HCT116 (cell line): ENCODE data around the gene IGDCC3. TPM values are rescaled to one million over a fixed set of nuclear protein-coding genes. Genes with fewer than 3 reads are reported as not detected.

ENCODE experiments used
- ATAC-seq: fragments of 200-7000 bp; cut with Tn5 transposase; 2 replicates; pipeline ENCODE4 v1.9.1; 2020; ENCODE audit warnings: mild to moderate bottlenecking, moderate library complexity
- BruUV-seq: library from RNA; stranded (reverse); fragments of 400-500 nt; replicated peaks from 2 replicates; lab custom pipeline; 2021; lab: Mats Ljungman, UMichigan
- CTCF ChIA-PET: fragments of 300-600 bp; sonication (Branson Sonifier 250); formaldehyde crosslinking; loops from one replicate; lab custom pipeline; 2021; ENCODE audit warnings: antibody characterized with exemption; lab: Charles Lee
- POLR2A ChIA-PET: fragments of 300-600, 350-600 bp; sonication (Branson Sonifier 250); formaldehyde crosslinking; loops from one replicate; lab custom pipeline; 2021; ENCODE audit warnings: antibody characterized with exemption; lab: Charles Lee
- RAD21 ChIA-PET, 2 experiments: fragments of 300-600 bp; sonication (Branson Sonifier 250); formaldehyde crosslinking; loops; one replicate each; lab custom pipeline; 2023; ENCODE audit warnings: low total read pairs in 2 of 2; ENCODE audit not compliant: uncharacterized antibody in 2 of 2, unreplicated experiment in 2 of 2, low non-redundant PET in 1 of 2; lab: Charles Lee
- DNase-seq: peaks from one replicate; pipeline ENCODE4 v3.0.0-alpha.2; 2010; ENCODE audit warnings: low read depth, low spot score
- H2AFZ ChIP-seq: fragments of 200-600 bp; shearing (Covaris generic), sonication (generic); 2 replicates; pipeline ENCODE4 v1.6.1; 2017; ENCODE audit warnings: low read depth, mixed run types, mixed read lengths, antibody characterized with exemption, low read length; ENCODE audit not compliant: poor library complexity, severe bottlenecking
- H3K27ac ChIP-seq: 2 replicates; pipeline ENCODE4 v1.5.1; 2012; ENCODE audit warnings: low read depth, low read length
- H3K27me3 ChIP-seq: fragments of 200-600 bp; sonication (generic); 2 replicates; pipeline ENCODE4 v1.6.1; 2016; ENCODE audit warnings: mixed run types, low read length, mixed read lengths; ENCODE audit not compliant: insufficient read depth
- H3K36me3 ChIP-seq, 2 experiments: fragments of 200-500 bp in 1 of 2; fragments of 200-600 bp in 1 of 2; sonication (Bioruptor generic) in 1 of 2; sonication (generic) in 1 of 2; 2 replicates each; pipeline versions ENCODE4 v1.5.1 to v1.6.1; 2014 to 2016; ENCODE audit warnings: low read length in 2 of 2, inconsistent platforms in 1 of 2, mixed read lengths in 1 of 2, mixed run types in 1 of 2; ENCODE audit not compliant: insufficient read depth in 2 of 2, control insufficient read depth in 1 of 2
- H3K4me1 ChIP-seq, 2 experiments: fragments of 200-600 bp in 1 of 2; sonication (generic) in 1 of 2; 2 replicates each; pipeline versions ENCODE4 v1.5.1 to v1.6.1; 2012 to 2017; ENCODE audit warnings: low read length in 2 of 2, inconsistent platforms in 1 of 2, mild to moderate bottlenecking in 1 of 2, mixed read lengths in 1 of 2, mixed run types in 1 of 2, moderate library complexity in 1 of 2; ENCODE audit not compliant: insufficient read depth in 2 of 2, control insufficient read depth in 1 of 2
- H3K4me2 ChIP-seq: fragments of 200-600 bp; sonication (generic); 2 replicates; pipeline ENCODE4 v1.6.1; 2017; ENCODE audit warnings: mixed run types, low read length, mixed read lengths
- H3K4me3 ChIP-seq, 2 experiments: fragments of 200-600 bp in 1 of 2; sonication (generic) in 1 of 2; replicated peaks in 1 of 2; 2 replicates each; pipeline ENCODE4 v1.5.1; 2011 to 2016; ENCODE audit warnings: low read length in 2 of 2, control low read depth in 1 of 2, low read depth in 1 of 2, mild to moderate bottlenecking in 1 of 2, mixed read lengths in 1 of 2, mixed run types in 1 of 2
- H3K79me2 ChIP-seq: fragments of 200-600 bp; sonication (generic); 2 replicates; pipeline ENCODE4 v1.6.1; 2017; ENCODE audit warnings: mild to moderate bottlenecking, mixed run types, low read length, moderate library complexity, mixed read lengths; ENCODE audit not compliant: insufficient read depth
- H3K9ac ChIP-seq: fragments of 200-600 bp; sonication (generic); 2 replicates; pipeline ENCODE4 v1.6.1; 2016; ENCODE audit warnings: low read length, mixed read lengths
- H3K9me2 ChIP-seq: fragments of 200-600 bp; sonication (generic), shearing (Covaris generic); 2 replicates; pipeline ENCODE4 v1.6.1; 2017; ENCODE audit warnings: mixed run types, mild to moderate bottlenecking, moderate library complexity; ENCODE audit not compliant: insufficient read depth
- H3K9me3 ChIP-seq, 2 experiments: fragments of 200-500 bp in 1 of 2; fragments of 200-600 bp in 1 of 2; sonication (Bioruptor generic) in 1 of 2; sonication (generic) in 1 of 2; 2 replicates each; pipeline ENCODE4 v1.6.1; 2014 to 2017; ENCODE audit warnings: low read length in 2 of 2, mixed read lengths in 2 of 2, inconsistent platforms in 1 of 2, low read depth in 1 of 2, mild to moderate bottlenecking in 1 of 2, mixed run types in 1 of 2, moderate library complexity in 1 of 2; ENCODE audit not compliant: control insufficient read depth in 1 of 2, insufficient read depth in 1 of 2
- H4K20me1 ChIP-seq: fragments of 200-600 bp; sonication (generic), shearing (Covaris generic); 2 replicates; pipeline ENCODE4 v1.6.1; 2017; ENCODE audit warnings: mixed run types, mild to moderate bottlenecking, moderate library complexity; ENCODE audit not compliant: insufficient read depth
- CEBPB ChIP-seq: IDR thresholded peaks from 2 replicates; pipeline ENCODE4 v1.6.1; 2012; ENCODE audit warnings: low read depth
- CTCF ChIP-seq, 3 experiments: fragments of 200-600 bp in 1 of 3; sonication (generic) in 1 of 3; IDR thresholded peaks in 2 of 3; conservative IDR thresholded peaks in 1 of 3; 2 replicates each; pipeline ENCODE4 v1.5.1; 2012 to 2017; ENCODE audit warnings: low read depth in 2 of 3, low read length in 2 of 3, antibody characterized with exemption in 1 of 3, borderline replicate concordance in 1 of 3, control low read depth in 1 of 3, mild to moderate bottlenecking in 1 of 3, mixed read lengths in 1 of 3, mixed run types in 1 of 3, moderate library complexity in 1 of 3; ENCODE audit not compliant: insufficient read depth in 1 of 3
- EGR1 ChIP-seq: IDR thresholded peaks from 2 replicates; pipeline ENCODE4 v1.6.1; 2012; ENCODE audit warnings: low read depth
- EZH2 ChIP-seq: fragments of 200-600 bp; sonication (generic); IDR thresholded peaks from 2 replicates; pipeline ENCODE4 v1.6.1; 2017; ENCODE audit warnings: antibody characterized with exemption, mixed run types
- EZH2phosphoT487 ChIP-seq: fragments of 200-600 bp; IDR thresholded peaks from 2 replicates; pipeline ENCODE4 v1.6.1; 2018; ENCODE audit warnings: antibody characterized with exemption, borderline replicate concordance
- FOSL1 ChIP-seq: IDR thresholded peaks from 2 replicates; pipeline ENCODE4 v1.6.1; 2012; ENCODE audit warnings: low read depth
- JUND ChIP-seq: IDR thresholded peaks from 2 replicates; pipeline ENCODE4 v1.6.1; 2012
- POLR2A ChIP-seq: IDR thresholded peaks from 2 replicates; pipeline ENCODE4 v1.7.0; 2011; ENCODE audit warnings: borderline replicate concordance; ENCODE audit not compliant: insufficient read depth, insufficient read length; ENCODE audit errors: extremely low read depth
- POLR2AphosphoS5 ChIP-seq: IDR thresholded peaks from 2 replicates; pipeline ENCODE4 v1.6.1; 2011; ENCODE audit warnings: mild to moderate bottlenecking, low read depth, low read length, moderate library complexity
- RAD21 ChIP-seq: IDR thresholded peaks from 2 replicates; pipeline ENCODE4 v1.6.1; 2012; ENCODE audit warnings: low read depth, mild to moderate bottlenecking
- SP1 ChIP-seq: IDR thresholded peaks from 2 replicates; pipeline ENCODE4 v1.6.1; 2012; ENCODE audit warnings: low read depth
- SRF ChIP-seq: IDR thresholded peaks from 2 replicates; pipeline ENCODE4 v1.6.1; 2012; ENCODE audit warnings: low read depth
- TCF7L2 ChIP-seq: IDR thresholded peaks from 2 replicates; pipeline ENCODE4 v1.7.0; 2011; ENCODE audit warnings: borderline replicate concordance, inconsistent platforms; ENCODE audit not compliant: insufficient read depth, insufficient read length; ENCODE audit errors: extremely low read depth
- ZFX ChIP-seq: fragments of 450-650 bp; IDR thresholded peaks from 2 replicates; pipeline ENCODE4 v1.6.1; 2017
- intact Hi-C: fragments of 100-400 bp; cut with micrococcal nuclease; formaldehyde crosslinking; loops from 2 replicates; pipeline ENCODE4 v1.10.0; 2022
- total RNA-seq: library from RNA; stranded (reverse); gene quantifications from one replicate; pipeline ENCODE4 v1.2.1, GENCODE V29; 2021; ENCODE audit not compliant: unreplicated experiment
- TF ChIP-seq, protein P1 (sequence below): IDR thresholded peaks from 2 replicates; pipeline ENCODE4 v1.6.1; 2011; ENCODE audit warnings: mild to moderate bottlenecking, low read length, moderate library complexity; ENCODE audit not compliant: insufficient replicate concordance; ENCODE audit errors: extremely low read depth
- TF ChIP-seq, protein P2 (sequence below): IDR thresholded peaks from 2 replicates; pipeline ENCODE4 v1.6.1; 2012; ENCODE audit warnings: low read depth

IGDCC3 gene
- total RNA-seq, 1 experiment from 2014 or later: 0.44 TPM

- Histone ChIP-seq H3K79me2 (no peaks in the 10 kb centered on the region), H3K27ac (no peak overlapping the region), H3K4me3 (no peak overlapping the region), H3K36me3 (no peaks in the 10 kb centered on the region), H3K9ac (no peak overlapping the region), H3K9me2 (no peaks in the 10 kb centered on the region), H3K4me2 (no peak overlapping the region), H2AFZ (no peak overlapping the region), H4K20me1 (no peaks in the 10 kb centered on the region), H3K9me3 (no peaks in the 10 kb centered on the region), H3K27me3 (no peaks in the 10 kb centered on the region), H3K4me1 (peaks cover 0 to 4% of the 10 kb centered on the region in 2 experiments; a peak in 1 of 4 replicates)
- ChIA-PET POLR2A (interaction anchor here (0.6 to 3.7 kb wide), 2 partner anchors 7 to 127 kb away, joined by 4 to 27 read pairs; partner anchors contain the start of genes CLPX and RNU5B-1), RAD21 (interaction anchor here in 1 of 2 experiments (0.6 kb wide), 1 partner anchor 26 kb away, joined by 3 read pairs; the partner anchor contains the start of gene PARP16), CTCF (interaction anchor here (1.6 kb wide), 1 partner anchor 8 kb away, joined by 3 read pairs; the partner anchor contains the start of gene RNU5B-1)
- no TSS peak for BruUV-seq
- no peak for ATAC-seq
- no peak for DNase-seq
- no peak for TF ChIP-seq RAD21
- TF ChIP-seq ZFX: no peak
- no peak for TF ChIP-seq EZH2phosphoT487
- TF ChIP-seq SRF: no peak
- no peak for TF ChIP-seq POLR2A
- TF ChIP-seq TCF7L2: no peak
- TF ChIP-seq JUND: no peak
- no peak for TF ChIP-seq SP1
- no peak for TF ChIP-seq EZH2
- no peak for TF ChIP-seq CTCF (IDR thresholded peaks at IDR 0.05 in 2 of 3, conservative IDR thresholded peaks at IDR 0.05 in 1 of 3; ENCODE audit: borderline replicate concordance in 1 of 3, insufficient read depth in 1 of 3, low read depth in 2 of 3, low read length in 2 of 3)
- no peak for TF ChIP-seq FOSL1
- TF ChIP-seq CEBPB: no peak
- TF ChIP-seq POLR2AphosphoS5: no peak
- TF ChIP-seq, protein P1, sequence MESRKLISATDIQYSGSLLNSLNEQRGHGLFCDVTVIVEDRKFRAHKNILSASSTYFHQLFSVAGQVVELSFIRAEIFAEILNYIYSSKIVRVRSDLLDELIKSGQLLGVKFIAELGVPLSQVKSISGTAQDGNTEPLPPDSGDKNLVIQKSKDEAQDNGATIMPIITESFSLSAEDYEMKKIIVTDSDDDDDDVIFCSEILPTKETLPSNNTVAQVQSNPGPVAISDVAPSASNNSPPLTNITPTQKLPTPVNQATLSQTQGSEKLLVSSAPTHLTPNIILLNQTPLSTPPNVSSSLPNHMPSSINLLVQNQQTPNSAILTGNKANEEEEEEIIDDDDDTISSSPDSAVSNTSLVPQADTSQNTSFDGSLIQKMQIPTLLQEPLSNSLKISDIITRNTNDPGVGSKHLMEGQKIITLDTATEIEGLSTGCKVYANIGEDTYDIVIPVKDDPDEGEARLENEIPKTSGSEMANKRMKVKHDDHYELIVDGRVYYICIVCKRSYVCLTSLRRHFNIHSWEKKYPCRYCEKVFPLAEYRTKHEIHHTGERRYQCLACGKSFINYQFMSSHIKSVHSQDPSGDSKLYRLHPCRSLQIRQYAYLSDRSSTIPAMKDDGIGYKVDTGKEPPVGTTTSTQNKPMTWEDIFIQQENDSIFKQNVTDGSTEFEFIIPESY: no peak
- TF ChIP-seq, protein P2, sequence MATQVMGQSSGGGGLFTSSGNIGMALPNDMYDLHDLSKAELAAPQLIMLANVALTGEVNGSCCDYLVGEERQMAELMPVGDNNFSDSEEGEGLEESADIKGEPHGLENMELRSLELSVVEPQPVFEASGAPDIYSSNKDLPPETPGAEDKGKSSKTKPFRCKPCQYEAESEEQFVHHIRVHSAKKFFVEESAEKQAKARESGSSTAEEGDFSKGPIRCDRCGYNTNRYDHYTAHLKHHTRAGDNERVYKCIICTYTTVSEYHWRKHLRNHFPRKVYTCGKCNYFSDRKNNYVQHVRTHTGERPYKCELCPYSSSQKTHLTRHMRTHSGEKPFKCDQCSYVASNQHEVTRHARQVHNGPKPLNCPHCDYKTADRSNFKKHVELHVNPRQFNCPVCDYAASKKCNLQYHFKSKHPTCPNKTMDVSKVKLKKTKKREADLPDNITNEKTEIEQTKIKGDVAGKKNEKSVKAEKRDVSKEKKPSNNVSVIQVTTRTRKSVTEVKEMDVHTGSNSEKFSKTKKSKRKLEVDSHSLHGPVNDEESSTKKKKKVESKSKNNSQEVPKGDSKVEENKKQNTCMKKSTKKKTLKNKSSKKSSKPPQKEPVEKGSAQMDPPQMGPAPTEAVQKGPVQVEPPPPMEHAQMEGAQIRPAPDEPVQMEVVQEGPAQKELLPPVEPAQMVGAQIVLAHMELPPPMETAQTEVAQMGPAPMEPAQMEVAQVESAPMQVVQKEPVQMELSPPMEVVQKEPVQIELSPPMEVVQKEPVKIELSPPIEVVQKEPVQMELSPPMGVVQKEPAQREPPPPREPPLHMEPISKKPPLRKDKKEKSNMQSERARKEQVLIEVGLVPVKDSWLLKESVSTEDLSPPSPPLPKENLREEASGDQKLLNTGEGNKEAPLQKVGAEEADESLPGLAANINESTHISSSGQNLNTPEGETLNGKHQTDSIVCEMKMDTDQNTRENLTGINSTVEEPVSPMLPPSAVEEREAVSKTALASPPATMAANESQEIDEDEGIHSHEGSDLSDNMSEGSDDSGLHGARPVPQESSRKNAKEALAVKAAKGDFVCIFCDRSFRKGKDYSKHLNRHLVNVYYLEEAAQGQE: no peak
- TF ChIP-seq EGR1: no peak
- intact Hi-C loops: loop anchor here (10.0 kb wide), 1 partner anchor 522 kb away; no protein-coding TSS in a partner anchor
These were observed 65.3 kb downstream of the IGDCC3 start for GRCh38 chr15:65312400-65312916.
